Esophagus muscularis mucosa (tissue), 4 donors: ENCODE data around the gene TOGARAM2.

ENCODE experiments used
- EP300 ChIP-seq: sonication (generic); formaldehyde crosslinking; IDR thresholded peaks from one replicate; pipeline ENCODE4 v1.6.1; 2017; ENCODE audit warnings: antibody characterized with exemption
- POLR2A ChIP-seq: fragments of 450-650 bp; IDR thresholded peaks from one replicate; pipeline ENCODE4 v1.6.1; 2017; ENCODE audit warnings: antibody characterized with exemption, moderate library complexity, mild to moderate bottlenecking, low read depth
- POLR2AphosphoS5 ChIP-seq, 2 donors: sonication (generic); formaldehyde crosslinking; IDR thresholded peaks; one replicate each; pipeline ENCODE4 v1.6.1; 2017; ENCODE audit warnings: antibody characterized with exemption in 2 of 2
- TF ChIP-seq, protein P1 (sequence below), 3 experiments: fragments of 200-600 bp in 2 of 3; fragments of 450-650 bp in 1 of 3; sonication (generic) in 2 of 3; IDR thresholded peaks; one replicate each; pipeline ENCODE4 v1.5.1; 2017 to 2019; ENCODE audit warnings: antibody characterized with exemption in 3 of 3, mild to moderate bottlenecking in 2 of 3, moderate library complexity in 1 of 3

DNA sequence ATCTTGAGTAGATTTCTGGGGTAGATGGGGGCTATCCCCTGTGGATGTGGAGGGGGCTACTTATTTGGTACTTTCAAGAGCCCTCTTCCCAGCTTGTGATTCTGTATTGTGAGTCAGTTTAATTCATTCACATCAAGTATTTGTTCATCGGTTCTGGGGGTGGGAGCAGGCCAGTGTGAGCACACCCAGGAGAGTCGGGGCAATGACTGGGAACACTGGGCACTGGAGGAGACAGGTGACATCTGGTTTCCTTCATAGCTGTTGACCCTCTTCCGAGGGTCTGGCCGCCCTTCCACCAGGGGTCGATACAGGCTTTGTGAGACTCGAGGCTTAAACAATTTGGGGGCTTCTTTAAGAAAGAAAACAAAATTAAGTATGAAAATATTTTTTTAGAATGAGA lies 2.5 kb upstream of the TOGARAM2 start:
- TF ChIP-seq POLR2A (no peak), POLR2AphosphoS5 (IDR thresholded peaks at IDR 0.05) (no peak), EP300 (no peak)
- TF ChIP-seq, protein P1, sequence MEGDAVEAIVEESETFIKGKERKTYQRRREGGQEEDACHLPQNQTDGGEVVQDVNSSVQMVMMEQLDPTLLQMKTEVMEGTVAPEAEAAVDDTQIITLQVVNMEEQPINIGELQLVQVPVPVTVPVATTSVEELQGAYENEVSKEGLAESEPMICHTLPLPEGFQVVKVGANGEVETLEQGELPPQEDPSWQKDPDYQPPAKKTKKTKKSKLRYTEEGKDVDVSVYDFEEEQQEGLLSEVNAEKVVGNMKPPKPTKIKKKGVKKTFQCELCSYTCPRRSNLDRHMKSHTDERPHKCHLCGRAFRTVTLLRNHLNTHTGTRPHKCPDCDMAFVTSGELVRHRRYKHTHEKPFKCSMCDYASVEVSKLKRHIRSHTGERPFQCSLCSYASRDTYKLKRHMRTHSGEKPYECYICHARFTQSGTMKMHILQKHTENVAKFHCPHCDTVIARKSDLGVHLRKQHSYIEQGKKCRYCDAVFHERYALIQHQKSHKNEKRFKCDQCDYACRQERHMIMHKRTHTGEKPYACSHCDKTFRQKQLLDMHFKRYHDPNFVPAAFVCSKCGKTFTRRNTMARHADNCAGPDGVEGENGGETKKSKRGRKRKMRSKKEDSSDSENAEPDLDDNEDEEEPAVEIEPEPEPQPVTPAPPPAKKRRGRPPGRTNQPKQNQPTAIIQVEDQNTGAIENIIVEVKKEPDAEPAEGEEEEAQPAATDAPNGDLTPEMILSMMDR (IDR thresholded peaks at IDR 0.05) = no peak
